ENCODE data around the gene DPYSL3.
"Not testable (repeated sequence)": the region's sequence is repeated elsewhere in the genome, so short reads cannot be mapped to it uniquely, and the experiment has no call there.

Gene DPYSL3

GRCh38 chr5:147509710-147510651 is at the start of gene DPYSL3:
DPYSL3 (minus strand) TSS chr5:147510068; CDS start chr5:147509858, 210 bp downstream.
- DNase-seq (ENCODE audit: low read depth in 2 of 2) = no peak

- DNase-seq (ENCODE audit: low read depth in 2 of 2) = no peak
Observed at GRCh38 chr5:147558826-147559225, 49.0 kb upstream of the DPYSL3 start.

- no peak for DNase-seq (ENCODE audit: low read depth in 2 of 2)
Observed at GRCh38 chr5:147557876-147558745, 48.2 kb upstream of the DPYSL3 start.

GRCh38 chr5:147555176-147555575 is 45.3 kb upstream of the DPYSL3 start:
- DNase-seq (ENCODE audit: low read depth in 2 of 2) = no peak

GRCh38 chr5:147554261-147554817 is 44.5 kb upstream of the DPYSL3 start:
- no peak for DNase-seq (ENCODE audit: low read depth in 2 of 2)

GRCh38 chr5:147553817-147554216 is 43.9 kb upstream of the DPYSL3 start:
- DNase-seq (ENCODE audit: low read depth in 2 of 2) = not testable (repeated sequence)

- DNase-seq (ENCODE audit: low read depth in 2 of 2) = no peak
Observed at GRCh38 chr5:147552897-147553296, 43.0 kb upstream of the DPYSL3 start.

- DNase-seq (ENCODE audit: low read depth in 2 of 2) = no peak
Observed at GRCh38 chr5:147551677-147552076, 41.8 kb upstream of the DPYSL3 start.

GRCh38 chr5:147547730-147548129 is 37.9 kb upstream of the DPYSL3 start:
- no peak for DNase-seq (ENCODE audit: low read depth in 2 of 2)

- DNase-seq (ENCODE audit: low read depth in 2 of 2) = no peak
Observed at GRCh38 chr5:147544556-147544955, 34.7 kb upstream of the DPYSL3 start.

- no peak for DNase-seq (ENCODE audit: low read depth in 2 of 2)
Observed at GRCh38 chr5:147539053-147539452, 29.2 kb upstream of the DPYSL3 start.

- no peak for DNase-seq (ENCODE audit: low read depth in 2 of 2)
Observed at GRCh38 chr5:147538236-147538635, 28.4 kb upstream of the DPYSL3 start.

- no peak for DNase-seq (ENCODE audit: low read depth in 2 of 2)
Observed at GRCh38 chr5:147534172-147534951, 24.5 kb upstream of the DPYSL3 start.

- DNase-seq (ENCODE audit: low read depth in 2 of 2) = no peak
Observed at GRCh38 chr5:147532156-147532555, 22.3 kb upstream of the DPYSL3 start.

GRCh38 chr5:147530530-147531389 is 20.9 kb upstream of the DPYSL3 start:
- no peak for DNase-seq (ENCODE audit: low read depth in 2 of 2)

- DNase-seq (ENCODE audit: low read depth in 2 of 2) = no peak
Observed at GRCh38 chr5:147523069-147523468, 13.2 kb upstream of the DPYSL3 start.

GRCh38 chr5:147522435-147522834 is 12.6 kb upstream of the DPYSL3 start:
- no peak for DNase-seq (ENCODE audit: low read depth in 2 of 2)

GRCh38 chr5:147520450-147520849 is 10.6 kb upstream of the DPYSL3 start:
- DNase-seq (ENCODE audit: low read depth in 2 of 2) = no peak

- no peak for DNase-seq (ENCODE audit: low read depth in 2 of 2)
Observed at GRCh38 chr5:147519380-147519779, 9.5 kb upstream of the DPYSL3 start.

GRCh38 chr5:147517383-147517782 is 7.5 kb upstream of the DPYSL3 start:
- no peak for DNase-seq (ENCODE audit: low read depth in 2 of 2)
